H1 (cell line): Measurements from ENCODE around the gene TAAR1. TPM values are rescaled to one million over a fixed set of nuclear protein-coding genes. Genes with fewer than 3 reads are reported as not detected.
"Not testable (repeated sequence)": the region's sequence is repeated elsewhere in the genome, so short reads cannot be mapped to it uniquely, and the experiment has no call there.

Experiments
- CTCF ChIA-PET: fragments of 300-600 bp; sonication (Branson Sonifier 250); formaldehyde crosslinking; loops from one replicate; lab custom pipeline; 2021; ENCODE audit not compliant: partially characterized antibody; lab: Charles Lee
- POLR2A ChIA-PET: fragments of 300-600 bp; sonication (Branson Sonifier 250); formaldehyde crosslinking; loops from one replicate; lab custom pipeline; 2021; ENCODE audit warnings: inconsistent platforms; ENCODE audit not compliant: partially characterized antibody; lab: Charles Lee
- DNase-seq, 2 experiments: peaks; one replicate each; pipeline versions ENCODE4 v3.0.0 to v3.0.0-alpha.2; 2010 to 2022; ENCODE audit warnings: low spot score in 2 of 2, low read depth in 1 of 2, mixed read lengths in 1 of 2
- FAIRE-seq: peaks from 2 replicates; lab custom pipeline; 2011; peaks lifted over from hg19 to GRCh38; lab: Jason Lieb, UNC
- H2AFZ ChIP-seq: 2 replicates; pipeline ENCODE4 v1.8.1; 2012; ENCODE audit warnings: low read length, inconsistent platforms
- H2AK5ac ChIP-seq: 2 replicates; pipeline ENCODE4 v1.6.1; 2013; ENCODE audit warnings: low read depth, low read length
- H2BK120ac ChIP-seq: replicated peaks from 2 replicates; pipeline ENCODE3; 2013; ENCODE audit warnings: low read depth, low read length, inconsistent platforms
- H2BK12ac ChIP-seq: 2 replicates; pipeline ENCODE4 v1.6.1; 2013; ENCODE audit warnings: low read depth, low read length
- H2BK15ac ChIP-seq: 2 replicates; pipeline ENCODE4 v1.6.1; 2013; ENCODE audit warnings: low read length
- H2BK20ac ChIP-seq: 2 replicates; pipeline ENCODE4 v1.6.1; 2013; ENCODE audit warnings: low read length
- H2BK5ac ChIP-seq: 2 replicates; pipeline ENCODE4 v1.6.1; 2013; ENCODE audit warnings: low read depth, low read length
- H3K14ac ChIP-seq: 2 replicates; pipeline ENCODE4 v1.6.1; 2013; ENCODE audit warnings: inconsistent platforms; ENCODE audit not compliant: insufficient read length
- H3K18ac ChIP-seq: 2 replicates; pipeline ENCODE4 v1.6.1; 2013; ENCODE audit warnings: low read length; ENCODE audit errors: extremely low read depth
- H3K23ac ChIP-seq: 2 replicates; pipeline ENCODE4 v1.6.1; 2013; ENCODE audit warnings: inconsistent platforms; ENCODE audit not compliant: insufficient read length
- H3K23me2 ChIP-seq: 2 replicates; pipeline ENCODE4 v1.6.1; 2013; ENCODE audit warnings: low read depth, low read length
- H3K27ac ChIP-seq: 2 replicates; pipeline ENCODE4 v1.6.1; 2011; ENCODE audit warnings: low read depth, low read length, inconsistent platforms
- H3K27me3 ChIP-seq, 4 experiments: replicated peaks in 1 of 4; 1 replicate in 1 of 4; 2 replicates in 3 of 4; pipeline versions ENCODE4 v1.6.1 to v1.8.1; 2011 to 2013; ENCODE audit warnings: low read length in 3 of 4, mild to moderate bottlenecking in 3 of 4, inconsistent platforms in 2 of 4, mixed read lengths in 2 of 4, moderate library complexity in 1 of 4; ENCODE audit not compliant: control insufficient read depth in 3 of 4, insufficient read depth in 3 of 4; ENCODE audit errors: extremely low read depth in 1 of 4
- H3K36me3 ChIP-seq, 4 experiments: 2 replicates each; pipeline versions ENCODE4 v1.6.1 to v1.8.1; 2011 to 2013; ENCODE audit warnings: mild to moderate bottlenecking in 4 of 4, low read length in 3 of 4, moderate library complexity in 2 of 4, control low read depth in 1 of 4, inconsistent platforms in 1 of 4; ENCODE audit not compliant: insufficient read depth in 4 of 4, control insufficient read depth in 2 of 4
- H3K4ac ChIP-seq: replicated peaks from 2 replicates; pipeline ENCODE3; 2013; ENCODE audit warnings: low read length, low read depth, mixed read lengths, inconsistent platforms; ENCODE audit not compliant: insufficient read length
- H3K4me1 ChIP-seq, 4 experiments: replicated peaks in 1 of 4; 1 replicate in 1 of 4; 2 replicates in 3 of 4; pipeline versions ENCODE4 v1.6.1 to v1.8.1; 2011 to 2013; ENCODE audit warnings: low read length in 3 of 4, inconsistent platforms in 2 of 4, mixed read lengths in 1 of 4; ENCODE audit not compliant: insufficient read depth in 4 of 4, control insufficient read depth in 3 of 4
- H3K4me2 ChIP-seq, 2 experiments: 2 replicates each; pipeline versions ENCODE4 v1.6.1 to v1.8.1; 2011 to 2013; ENCODE audit warnings: low read depth in 2 of 2, low read length in 2 of 2, control low read depth in 1 of 2, inconsistent platforms in 1 of 2, mild to moderate bottlenecking in 1 of 2; ENCODE audit not compliant: insufficient read depth in 1 of 2
- H3K4me3 ChIP-seq, 4 experiments: fragments of 200-600, 300-600 bp in 1 of 4; sonication (generic), shearing (Covaris generic), sonication (Bioruptor Twin) in 1 of 4; 2 replicates each; pipeline versions ENCODE4 v1.5.1 to v1.8.1; 2011 to 2016; ENCODE audit warnings: low read length in 4 of 4, low read depth in 3 of 4, control low read depth in 2 of 4, inconsistent platforms in 2 of 4, mild to moderate bottlenecking in 2 of 4, mixed read lengths in 1 of 4, moderate library complexity in 1 of 4; ENCODE audit not compliant: insufficient read depth in 2 of 4; ENCODE audit errors: extremely low read depth in 1 of 4
- H3K56ac ChIP-seq: replicated peaks from 2 replicates; pipeline ENCODE3; 2013; ENCODE audit warnings: low read depth, mild to moderate bottlenecking, mixed read lengths, low read length, inconsistent platforms; ENCODE audit not compliant: insufficient read length
- H3K79me1 ChIP-seq: 2 replicates; pipeline ENCODE4 v1.6.1; 2013; ENCODE audit warnings: low read depth, low read length, control low read depth
- H3K79me2 ChIP-seq, 2 experiments: 2 replicates each; pipeline versions ENCODE4 v1.6.1 to v1.8.1; 2012 to 2013; ENCODE audit warnings: low read length in 2 of 2, mild to moderate bottlenecking in 2 of 2, inconsistent platforms in 1 of 2; ENCODE audit not compliant: insufficient read depth in 2 of 2, control insufficient read depth in 1 of 2
- H3K9ac ChIP-seq, 4 experiments: replicated peaks in 1 of 4; 1 replicate in 1 of 4; 2 replicates in 3 of 4; pipeline versions ENCODE4 v1.6.1 to v1.8.1; 2011 to 2013; ENCODE audit warnings: low read depth in 3 of 4, low read length in 3 of 4, control low read depth in 2 of 4, mild to moderate bottlenecking in 2 of 4, moderate library complexity in 2 of 4, inconsistent platforms in 1 of 4; ENCODE audit errors: extremely low read depth in 1 of 4
- H3K9me3 ChIP-seq, 2 experiments: 2 replicates each; pipeline versions ENCODE4 v1.6.1 to v1.8.1; 2012 to 2013; ENCODE audit warnings: mild to moderate bottlenecking in 2 of 2, moderate library complexity in 2 of 2, control low read depth in 1 of 2, inconsistent platforms in 1 of 2, low read depth in 1 of 2, low read length in 1 of 2, mixed read lengths in 1 of 2; ENCODE audit not compliant: insufficient read depth in 2 of 2
- H4K20me1 ChIP-seq, 2 experiments: replicated peaks in 1 of 2; 2 replicates each; pipeline versions ENCODE3 to v1.8.1; 2011 to 2013; ENCODE audit warnings: inconsistent platforms in 2 of 2, low read length in 2 of 2, mild to moderate bottlenecking in 1 of 2; ENCODE audit not compliant: insufficient read depth in 2 of 2, control insufficient read depth in 1 of 2
- H4K5ac ChIP-seq: 2 replicates; pipeline ENCODE4 v1.6.1; 2013; ENCODE audit warnings: low read length, low read depth, mixed read lengths, inconsistent platforms; ENCODE audit not compliant: insufficient read length
- H4K8ac ChIP-seq: 2 replicates; pipeline ENCODE4 v1.8.0; 2013; ENCODE audit warnings: mild to moderate bottlenecking, moderate library complexity, low read length, inconsistent platforms; ENCODE audit not compliant: insufficient read depth; ENCODE audit errors: extremely low read depth
- H4K91ac ChIP-seq: replicated peaks from 2 replicates; pipeline ENCODE3; 2013; ENCODE audit warnings: low read length, mixed read lengths, inconsistent platforms; ENCODE audit not compliant: insufficient read length
- polyA plus RNA-seq, 7 experiments: library from polyadenylated mRNA; depleted of rRNA in 3 of 7; stranded (reverse) in 5 of 7; unstranded in 2 of 7; fragments of >200 nt in 5 of 7; fragments of 200-250 nt in 2 of 7; gene quantifications; 1 replicate in 5 of 7; 2 replicates in 1 of 7; 4 replicates in 1 of 7; pipeline versions ENCODE4 v1.2.1 to v1.2.3, GENCODE V29; 2011 to 2013; ENCODE audit warnings: missing spikeins in 2 of 7, mixed read lengths in 2 of 7
- total RNA-seq: library from RNA; stranded (reverse); fragmentation: NEBNext Ultra II Directional; extraction: Animal tissue kit (Norgen Biotek cat#: 25700); gene quantifications from 2 replicates; pipeline ENCODE4 v1.2.1, GENCODE V29; 2021

The TAAR1 gene
- total and polyA plus RNA-seq, 2 of the 8 experiments (the other 6 are each of a cell fraction or from before 2014, with no cell fraction given), result not detected

DNA sequence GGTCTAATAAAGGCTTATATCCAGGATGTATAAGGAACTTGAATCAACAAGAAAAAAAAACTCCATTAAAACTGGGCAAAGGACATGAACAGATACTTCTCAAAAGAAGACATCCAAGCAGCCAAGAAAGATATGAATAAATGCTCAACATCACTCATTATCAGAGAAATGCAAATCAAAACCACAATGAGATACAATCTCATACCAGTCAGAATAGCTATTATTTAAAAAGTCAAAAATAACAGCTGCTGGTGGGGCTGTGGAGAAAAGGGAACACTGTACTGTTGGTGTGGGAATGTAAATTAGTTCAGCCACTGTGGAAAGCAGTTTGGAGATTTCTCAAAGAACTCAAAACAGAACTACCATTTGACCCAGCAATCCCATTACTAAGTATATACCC is 20.1 kb upstream of the TAAR1 start:
- not testable (repeated sequence) for H4K91ac ChIP-seq, DNase-seq, H3K79me1 ChIP-seq

More for the DNA sequence above, 20.1 kb upstream of the TAAR1 start:
- H3K27me3 ChIP-seq, H3K23ac ChIP-seq, H3K4me2 ChIP-seq, H3K14ac ChIP-seq, H2AFZ ChIP-seq, H3K36me3 ChIP-seq, H2BK15ac ChIP-seq, H2BK120ac ChIP-seq, H2AK5ac ChIP-seq, H4K5ac ChIP-seq, H3K79me2 ChIP-seq, H3K9ac ChIP-seq, H2BK5ac ChIP-seq, H4K8ac ChIP-seq, H2BK12ac ChIP-seq, H3K27ac ChIP-seq, H3K9me3 ChIP-seq, H3K23me2 ChIP-seq, FAIRE-seq, H4K20me1 ChIP-seq, H2BK20ac ChIP-seq, H3K56ac ChIP-seq, H3K4ac ChIP-seq, POLR2A ChIA-PET, H3K4me3 ChIP-seq, H3K18ac ChIP-seq, H3K4me1 ChIP-seq: not testable (repeated sequence)
- CTCF ChIA-PET, result interaction anchor here (0.9 kb wide), 1 partner anchor 8 kb away, joined by 3 read pairs; no protein-coding TSS in a partner anchor
